Germinal center (tissue), 1 donor: ENCODE measurements around the gene NCR3LG1.

Experiments
- DNase-seq: peaks from one replicate; pipeline ENCODE4 v3.0.0; 2012; ENCODE audit warnings: mixed read lengths, low spot score

Gene NCR3LG1

GRCh38 chr11:17392872-17393271, 41.3 kb downstream of the NCR3LG1 start:
- no peak for DNase-seq

- DNase-seq: no peak
These were observed 41.9 kb downstream of the NCR3LG1 start for GRCh38 chr11:17393472-17393871.

GRCh38 chr11:17394743-17395390, 43.3 kb downstream of the NCR3LG1 start:
- no peak for DNase-seq

- no peak for DNase-seq
These were observed 44.0 kb downstream of the NCR3LG1 start for GRCh38 chr11:17395554-17395961.

- DNase-seq: no peak
These were observed 44.4 kb downstream of the NCR3LG1 start for GRCh38 chr11:17395978-17396377.

- DNase-seq: no peak
These were observed 45.2 kb downstream of the NCR3LG1 start for GRCh38 chr11:17396598-17397310.

GRCh38 chr11:17397311-17398002, 45.9 kb downstream of the NCR3LG1 start:
- no peak for DNase-seq

- DNase-seq: no peak
These were observed 47.6 kb downstream of the NCR3LG1 start for GRCh38 chr11:17399236-17399635.

GRCh38 chr11:17400048-17400775, 48.6 kb downstream of the NCR3LG1 start:
- DNase-seq: peak; percentile 53

- DNase-seq: no peak
These were observed 49.7 kb downstream of the NCR3LG1 start for GRCh38 chr11:17401316-17401715.

GRCh38 chr11:17401841-17402240, 50.2 kb downstream of the NCR3LG1 start:
- DNase-seq: no peak

GRCh38 chr11:17402486-17402885, 50.9 kb downstream of the NCR3LG1 start:
- DNase-seq: no peak

GRCh38 chr11:17403980-17404759, 52.6 kb downstream of the NCR3LG1 start:
- no peak for DNase-seq

GRCh38 chr11:17405232-17406005, 53.8 kb downstream of the NCR3LG1 start:
- no peak for DNase-seq

- DNase-seq: no peak
These were observed 54.6 kb downstream of the NCR3LG1 start for GRCh38 chr11:17406082-17406817.

- no peak for DNase-seq
These were observed 55.2 kb downstream of the NCR3LG1 start for GRCh38 chr11:17406818-17407149.

- no peak for DNase-seq
These were observed 56.0 kb downstream of the NCR3LG1 start for GRCh38 chr11:17407575-17407974.

- no peak for DNase-seq
These were observed 56.4 kb downstream of the NCR3LG1 start for GRCh38 chr11:17408026-17408425.

- no peak for DNase-seq
These were observed 57.0 kb downstream of the NCR3LG1 start for GRCh38 chr11:17408641-17409040.
